HG02588 (cell line): ENCODE measurements around the gene EPB41L4B.
A peak's percentile ranks its signal among the peaks of the same experiment; 100 is the strongest.
"Not testable (repeated sequence)": the region's sequence is repeated elsewhere in the genome, so short reads cannot be mapped to it uniquely, and the experiment has no call there.

ENCODE experiments used
- ATAC-seq: cut with Tn5 transposase; IDR thresholded peaks from one replicate; pipeline ENCODE4 v1.9.1; 2021; ENCODE audit warnings: mild to moderate bottlenecking, moderate library complexity; ENCODE audit not compliant: unreplicated experiment

Gene EPB41L4B

GRCh38 chr9:109320742-109321448 lies at the start of gene EPB41L4B:
TSS of gene EPB41L4B (minus strand) at chr9:109321059. CDS start at chr9:109320446, 613 bp downstream.
- ATAC-seq: peak; percentile 95

GRCh38 chr9:109369285-109369684 lies 48.4 kb upstream of the EPB41L4B start:
- peak; percentile 80 for ATAC-seq

GRCh38 chr9:109360771-109361170 lies 39.9 kb upstream of the EPB41L4B start:
- ATAC-seq: no peak

- ATAC-seq: not testable (repeated sequence)
Measured at GRCh38 chr9:109358968-109359603, 38.2 kb upstream of the EPB41L4B start.

GRCh38 chr9:109355564-109356297 lies 34.9 kb upstream of the EPB41L4B start:
- ATAC-seq: no peak

GRCh38 chr9:109354190-109354589 lies 33.3 kb upstream of the EPB41L4B start:
- no peak for ATAC-seq

- ATAC-seq: no peak
Measured at GRCh38 chr9:109351032-109351431, 30.2 kb upstream of the EPB41L4B start.

- no peak for ATAC-seq
Measured at GRCh38 chr9:109349421-109349846, 28.6 kb upstream of the EPB41L4B start.

GRCh38 chr9:109346904-109347303 lies 26.0 kb upstream of the EPB41L4B start:
- ATAC-seq: no peak

GRCh38 chr9:109344866-109345265 lies 24.0 kb upstream of the EPB41L4B start:
- no peak for ATAC-seq

GRCh38 chr9:109342878-109343277 lies 22.0 kb upstream of the EPB41L4B start:
- ATAC-seq: no peak

GRCh38 chr9:109341561-109341960 lies 20.7 kb upstream of the EPB41L4B start:
- ATAC-seq: no peak

- not testable (repeated sequence) for ATAC-seq
Measured at GRCh38 chr9:109340979-109341378, 20.1 kb upstream of the EPB41L4B start.

- ATAC-seq: no peak
Measured at GRCh38 chr9:109336409-109336808, 15.6 kb upstream of the EPB41L4B start.

- ATAC-seq: no peak
Measured at GRCh38 chr9:109335929-109336328, 15.1 kb upstream of the EPB41L4B start.

- ATAC-seq: no peak
Measured at GRCh38 chr9:109335121-109335520, 14.3 kb upstream of the EPB41L4B start.

GRCh38 chr9:109331353-109331752 lies 10.5 kb upstream of the EPB41L4B start:
- no peak for ATAC-seq

GRCh38 chr9:109329638-109330258 lies 8.9 kb upstream of the EPB41L4B start:
- ATAC-seq: no peak

GRCh38 chr9:109328978-109329637 lies 8.2 kb upstream of the EPB41L4B start:
- ATAC-seq: no peak

- no peak for ATAC-seq
Measured at GRCh38 chr9:109325089-109325488, 4.2 kb upstream of the EPB41L4B start.

- no peak for ATAC-seq
Measured at GRCh38 chr9:109323771-109324170, 2.9 kb upstream of the EPB41L4B start.
